ENCODE data around the gene C7. TPM values are rescaled to one million over a fixed set of nuclear protein-coding genes. Genes with fewer than 3 reads are reported as not detected.

The C7 gene
- polyA plus RNA-seq, 1 experiment: 0.28 TPM

GRCh38 chr5:40976041-40976440 lies 66.7 kb downstream of the C7 start:
- Histone ChIP-seq H3K27me3 (ENCODE audit: control insufficient read depth, insufficient read depth, low read length) (no peaks in the 10 kb centered on the region), H3K36me3 (ENCODE audit: control insufficient read depth, insufficient read depth, low read length) (no peaks in the 10 kb centered on the region), H3K4me3 (ENCODE audit: low read depth, low read length) (no peak overlapping the region)
- TF ChIP-seq CTCF (IDR thresholded peaks at IDR 0.05; ENCODE audit: insufficient read depth, low read depth, low read length): no peak
- POLR2A ChIA-PET: no interaction called here
- no peak for DNase-seq (ENCODE audit: low read depth)
- CTCF ChIA-PET: interaction anchor here (1.2 kb wide), 1 partner anchor 60 kb away, joined by 3 read pairs; no protein-coding TSS in a partner anchor

GRCh38 chr5:40976836-40977235 lies 67.5 kb downstream of the C7 start:
- Histone ChIP-seq H3K4me3 (ENCODE audit: low read depth, low read length) (no peak overlapping the region), H3K27me3 (ENCODE audit: control insufficient read depth, insufficient read depth, low read length) (no peaks in the 10 kb centered on the region), H3K36me3 (ENCODE audit: control insufficient read depth, insufficient read depth, low read length) (no peaks in the 10 kb centered on the region)
- no peak for DNase-seq (ENCODE audit: low read depth)
- ChIA-PET POLR2A (no interaction called here), CTCF (interaction anchor here (0.8 kb wide), 1 partner anchor 168 kb away, joined by 3 read pairs; no protein-coding TSS in a partner anchor)
- TF ChIP-seq CTCF (IDR thresholded peaks at IDR 0.05; ENCODE audit: insufficient read depth, low read depth, low read length): no peak

GRCh38 chr5:40981420-40981819 lies 72.1 kb downstream of the C7 start:
- no peak for DNase-seq (ENCODE audit: low read depth)
- H3K27me3 ChIP-seq (ENCODE audit: control insufficient read depth, insufficient read depth, low read length): no peaks in the 10 kb centered on the region
- POLR2A ChIA-PET: no interaction called here
- CTCF ChIA-PET: no interaction called here
- H3K36me3 ChIP-seq (ENCODE audit: control insufficient read depth, insufficient read depth, low read length): no peaks in the 10 kb centered on the region
- H3K4me3 ChIP-seq (ENCODE audit: low read depth, low read length): no peak overlapping the region
- no peak for TF ChIP-seq CTCF (IDR thresholded peaks at IDR 0.05; ENCODE audit: insufficient read depth, low read depth, low read length)

GRCh38 chr5:40983781-40984180 lies 74.5 kb downstream of the C7 start:
- CTCF ChIA-PET: interaction anchor here (0.6 kb wide), 1 partner anchor 31 kb away, joined by 3 read pairs; no protein-coding TSS in a partner anchor
- POLR2A ChIA-PET: no interaction called here

GRCh38 chr5:40984884-40985283 lies 75.6 kb downstream of the C7 start:
- POLR2A ChIA-PET: no interaction called here
- H3K4me3 ChIP-seq (ENCODE audit: low read depth, low read length): no peak overlapping the region
- peak; percentile 42 for DNase-seq (ENCODE audit: low read depth)
- TF ChIP-seq CTCF (IDR thresholded peaks at IDR 0.05; ENCODE audit: insufficient read depth, low read depth, low read length): no peak
- no peaks in the 10 kb centered on the region for H3K36me3 ChIP-seq (ENCODE audit: control insufficient read depth, insufficient read depth, low read length)
- no peaks in the 10 kb centered on the region for H3K27me3 ChIP-seq (ENCODE audit: control insufficient read depth, insufficient read depth, low read length)
- CTCF ChIA-PET: no interaction called here

More at GRCh38 chr5:40983781-40984180, 74.5 kb downstream of the C7 start:
- TF ChIP-seq CTCF (IDR thresholded peaks at IDR 0.05; ENCODE audit: insufficient read depth, low read depth, low read length): no peak
- no peak for DNase-seq (ENCODE audit: low read depth)
- no peaks in the 10 kb centered on the region for H3K27me3 ChIP-seq (ENCODE audit: control insufficient read depth, insufficient read depth, low read length)
- no peaks in the 10 kb centered on the region for H3K36me3 ChIP-seq (ENCODE audit: control insufficient read depth, insufficient read depth, low read length)
- no peak overlapping the region for H3K4me3 ChIP-seq (ENCODE audit: low read depth, low read length)
